Gastroesophageal sphincter (tissue), 3 donors: Measurements from ENCODE around the gene CCDC57.

ENCODE experiments used
- CTCF ChIP-seq, 4 experiments: fragments of 200-600 bp in 2 of 4; fragments of 450-650 bp in 2 of 4; sonication (generic) in 1 of 4; IDR thresholded peaks; one replicate each; pipeline ENCODE4 v1.5.1; 2017 to 2019; ENCODE audit warnings: antibody characterized with exemption in 4 of 4, mild to moderate bottlenecking in 2 of 4, moderate library complexity in 2 of 4
- EP300 ChIP-seq: sonication (generic); formaldehyde crosslinking; IDR thresholded peaks from one replicate; pipeline ENCODE4 v1.6.1; 2017; ENCODE audit warnings: antibody characterized with exemption, mild to moderate bottlenecking
- POLR2A ChIP-seq, 2 donors: fragments of 450-650 bp; IDR thresholded peaks; one replicate each; pipeline ENCODE4 v1.6.1; 2017; ENCODE audit warnings: antibody characterized with exemption in 2 of 2, mild to moderate bottlenecking in 2 of 2, moderate library complexity in 1 of 2

GRCh38 chr17:82249896-82250581, 37.4 kb upstream of the CCDC57 start:
- TF ChIP-seq CTCF (IDR thresholded peaks at IDR 0.05) (no peak), EP300 (no peak), POLR2A (IDR thresholded peaks at IDR 0.05) (no peak)
